ENCODE results near the gene PIP5K1B.

DNA sequence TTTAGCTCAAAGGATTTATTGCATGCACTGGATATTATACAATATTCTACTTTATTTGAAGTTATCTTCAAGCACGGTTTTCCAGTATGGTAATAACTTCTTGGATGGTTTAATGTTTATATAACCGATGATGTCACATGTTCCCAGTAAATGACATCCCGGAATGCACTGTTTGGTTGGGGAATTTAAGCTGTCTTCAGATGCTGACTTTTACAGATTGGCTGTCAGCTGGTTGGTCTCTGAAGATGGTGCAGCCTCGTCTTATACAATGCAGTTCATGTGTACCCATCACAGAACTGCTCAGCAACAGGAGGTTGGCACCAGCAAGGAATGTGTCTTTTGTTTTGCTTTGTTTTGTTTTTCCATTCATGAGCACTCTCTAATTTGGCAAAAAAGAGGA is 165.0 kb downstream of the PIP5K1B start:
- TF ChIP-seq, protein P1, sequence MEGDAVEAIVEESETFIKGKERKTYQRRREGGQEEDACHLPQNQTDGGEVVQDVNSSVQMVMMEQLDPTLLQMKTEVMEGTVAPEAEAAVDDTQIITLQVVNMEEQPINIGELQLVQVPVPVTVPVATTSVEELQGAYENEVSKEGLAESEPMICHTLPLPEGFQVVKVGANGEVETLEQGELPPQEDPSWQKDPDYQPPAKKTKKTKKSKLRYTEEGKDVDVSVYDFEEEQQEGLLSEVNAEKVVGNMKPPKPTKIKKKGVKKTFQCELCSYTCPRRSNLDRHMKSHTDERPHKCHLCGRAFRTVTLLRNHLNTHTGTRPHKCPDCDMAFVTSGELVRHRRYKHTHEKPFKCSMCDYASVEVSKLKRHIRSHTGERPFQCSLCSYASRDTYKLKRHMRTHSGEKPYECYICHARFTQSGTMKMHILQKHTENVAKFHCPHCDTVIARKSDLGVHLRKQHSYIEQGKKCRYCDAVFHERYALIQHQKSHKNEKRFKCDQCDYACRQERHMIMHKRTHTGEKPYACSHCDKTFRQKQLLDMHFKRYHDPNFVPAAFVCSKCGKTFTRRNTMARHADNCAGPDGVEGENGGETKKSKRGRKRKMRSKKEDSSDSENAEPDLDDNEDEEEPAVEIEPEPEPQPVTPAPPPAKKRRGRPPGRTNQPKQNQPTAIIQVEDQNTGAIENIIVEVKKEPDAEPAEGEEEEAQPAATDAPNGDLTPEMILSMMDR (IDR thresholded peaks at IDR 0.05) = no peak
- no peak for TF ChIP-seq EZH2 (IDR thresholded peaks at IDR 0.05; ENCODE audit: borderline replicate concordance, insufficient read depth, low read depth, low read length, poor library complexity, severe bottlenecking)

All from B cell (primary cell).